Daoy (cell line): ENCODE results near the gene SND1. TPM values are rescaled to one million over a fixed set of nuclear protein-coding genes. Genes with fewer than 3 reads are reported as not detected.
"Not testable (repeated sequence)": the region's sequence is repeated elsewhere in the genome, so short reads cannot be mapped to it uniquely, and the experiment has no call there.

Experiments used
- DNase-seq: peaks from one replicate; pipeline ENCODE4 v3.0.0-alpha.2; 2015; ENCODE audit warnings: low read depth
- total RNA-seq: library from RNA; depleted of rRNA; stranded (reverse); fragments of >200 nt; shearing (Covaris generic); gene quantifications from 2 replicates; pipeline ENCODE4 v1.2.3, GENCODE V29; 2014

The SND1 gene
- total RNA-seq, 1 experiment from 2014 or later = 229 TPM

- no peak for DNase-seq
These were observed 441.9 kb downstream of the SND1 start for GRCh38 chr7:128093614-128094570.

GRCh38 chr7:128094686-128095085, 442.7 kb downstream of the SND1 start:
- no peak for DNase-seq

- no peak for DNase-seq
These were observed 445.3 kb downstream of the SND1 start for GRCh38 chr7:128097211-128097731.

- DNase-seq = no peak
These were observed 446.6 kb downstream of the SND1 start for GRCh38 chr7:128098629-128099028.

GRCh38 chr7:128099204-128099671, 447.2 kb downstream of the SND1 start:
- peak; percentile 38 for DNase-seq

- no peak for DNase-seq
These were observed 448.4 kb downstream of the SND1 start for GRCh38 chr7:128100225-128100948.

- DNase-seq = no peak
These were observed 449.1 kb downstream of the SND1 start for GRCh38 chr7:128100949-128101713.

- DNase-seq = no peak
These were observed 450.7 kb downstream of the SND1 start for GRCh38 chr7:128102490-128103291.

- DNase-seq = peak; percentile 58
These were observed 451.6 kb downstream of the SND1 start for GRCh38 chr7:128103498-128104107.

GRCh38 chr7:128104108-128104742, 452.2 kb downstream of the SND1 start:
- DNase-seq = peak; percentile 51

- DNase-seq = no peak
These were observed 453.4 kb downstream of the SND1 start for GRCh38 chr7:128105228-128106022.

GRCh38 chr7:128106821-128107220, 454.8 kb downstream of the SND1 start:
- no peak for DNase-seq

GRCh38 chr7:128107516-128107915, 455.5 kb downstream of the SND1 start:
- not testable (repeated sequence) for DNase-seq

GRCh38 chr7:128108129-128108528, 456.1 kb downstream of the SND1 start:
- no peak for DNase-seq

- DNase-seq = no peak
These were observed 456.8 kb downstream of the SND1 start for GRCh38 chr7:128108641-128109423.

- not testable (repeated sequence) for DNase-seq
These were observed 457.5 kb downstream of the SND1 start for GRCh38 chr7:128109424-128109969.

GRCh38 chr7:128110641-128111364, 458.8 kb downstream of the SND1 start:
- DNase-seq = no peak
